ENCODE measurements around the gene PLP2. TPM values are rescaled to one million over a fixed set of nuclear protein-coding genes. Genes with fewer than 3 reads are reported as not detected.
"Not testable (repeated sequence)": the region's sequence is repeated elsewhere in the genome, so short reads cannot be mapped to it uniquely, and the experiment has no call there.

The PLP2 gene
- total RNA-seq, 6 experiments from 2014 or later, result 7.4 to 24.4 (median 14.5) TPM

- H3K27me3 ChIP-seq, result no peaks in the 10 kb centered on the region
- intact Hi-C loops (cut with DNase I), result no loop called here
- H3K27ac ChIP-seq, result no peak overlapping the region
- WGBS (ENCODE audit: insufficient coverage, low coverage, low lambda C conversion rate, missing lambda C conversion rate), result 67% methylated on average over 1 of the region's 1 CpG
- H3K36me3 ChIP-seq, result no peaks in the 10 kb centered on the region
- TF ChIP-seq POLR2A (IDR thresholded peaks at IDR 0.05), result no peak
- no peak for TF ChIP-seq CTCF (IDR thresholded peaks at IDR 0.05)
- H3K9me3 ChIP-seq, result no peaks in the 10 kb centered on the region
- ATAC-seq, result no peak
- DNase-seq, result no peak
- H3K4me3 ChIP-seq, result no peak overlapping the region
- no peaks in the 10 kb centered on the region for H3K4me1 ChIP-seq
Measured at GRCh38 chrX:49133759-49134158, 37.9 kb upstream of the PLP2 start.

GRCh38 chrX:49137492-49137891 is 34.2 kb upstream of the PLP2 start:
- intact Hi-C loops (cut with DNase I), result no loop called here
- H3K4me3 ChIP-seq, result no peak overlapping the region
- 73% methylated on average over 1 of the region's 1 CpG for WGBS (ENCODE audit: insufficient coverage, low coverage, low lambda C conversion rate, missing lambda C conversion rate)
- no peaks in the 10 kb centered on the region for H3K36me3 ChIP-seq
- no peaks in the 10 kb centered on the region for H3K4me1 ChIP-seq
- H3K9me3 ChIP-seq, result no peaks in the 10 kb centered on the region
- H3K27ac ChIP-seq, result no peak overlapping the region
- DNase-seq, result peak in 1 of 3 donors; percentile 33
- ATAC-seq, result peak in 1 of 4 donors; percentile 54
- no peak for TF ChIP-seq POLR2A (IDR thresholded peaks at IDR 0.05)
- no peak for TF ChIP-seq CTCF (IDR thresholded peaks at IDR 0.05)
- no peaks in the 10 kb centered on the region for H3K27me3 ChIP-seq

DNA sequence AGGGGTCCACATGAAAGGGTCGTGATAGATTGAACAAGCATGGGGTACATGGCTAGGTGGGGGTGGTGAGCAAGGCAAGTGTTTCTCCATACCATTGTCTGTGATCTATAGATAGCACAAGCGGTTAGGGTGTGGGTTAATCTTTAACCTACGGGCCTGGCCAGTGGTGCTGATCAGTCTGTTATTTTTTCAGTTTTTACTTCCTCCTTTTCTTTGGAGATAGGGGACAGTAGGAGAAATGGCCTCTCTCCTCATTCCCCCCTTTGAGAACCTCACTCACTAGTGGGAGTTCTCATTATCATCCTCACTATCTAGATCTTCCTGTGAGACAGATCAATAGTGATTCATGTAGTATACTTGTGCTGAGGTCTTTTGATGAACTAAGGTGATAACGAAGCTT is 32.0 kb upstream of the PLP2 start:
- intact Hi-C loops (cut with DNase I), result no loop called here
- TF ChIP-seq CTCF (IDR thresholded peaks at IDR 0.05), result no peak
- TF ChIP-seq POLR2A (IDR thresholded peaks at IDR 0.05), result no peak
- H3K4me1 ChIP-seq, result no peaks in the 10 kb centered on the region
- no peak overlapping the region for H3K4me3 ChIP-seq
- DNase-seq (no peak), ATAC-seq (peak in 1 of 4 donors; percentile 53)
- WGBS (ENCODE audit: insufficient coverage, low coverage, low lambda C conversion rate, missing lambda C conversion rate), result 51% methylated on average over 4 of the region's 4 CpGs
- no peak overlapping the region for H3K27ac ChIP-seq
- no peaks in the 10 kb centered on the region for H3K36me3 ChIP-seq
- H3K9me3 ChIP-seq, result no peaks in the 10 kb centered on the region
- no peaks in the 10 kb centered on the region for H3K27me3 ChIP-seq

DNA sequence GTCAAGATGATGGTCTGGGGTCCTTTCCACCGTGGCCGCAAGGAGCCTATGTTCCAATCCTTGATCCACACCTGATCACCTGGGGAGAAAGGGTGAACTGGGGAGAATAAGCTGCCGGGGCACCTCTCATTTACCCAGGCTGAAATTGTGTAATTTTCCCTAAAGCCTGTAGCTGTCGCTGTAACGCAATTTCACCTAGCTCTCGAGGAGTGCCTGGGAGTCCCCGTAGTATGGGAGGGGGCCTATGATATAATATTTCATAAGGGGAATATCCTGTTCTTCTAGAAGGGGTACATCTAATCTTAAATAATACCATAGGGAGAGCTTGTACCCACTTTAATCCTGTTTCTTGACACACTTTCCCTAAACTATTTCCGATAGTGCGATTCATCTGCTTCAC is 29.4 kb upstream of the PLP2 start:
- H3K27ac ChIP-seq; H3K4me1 ChIP-seq; H3K9me3 ChIP-seq; DNase-seq; H3K27me3 ChIP-seq; intact Hi-C loops (cut with DNase I); H3K4me3 ChIP-seq; ATAC-seq; H3K36me3 ChIP-seq: not testable (repeated sequence)
- 26% methylated on average over 7 of the region's 9 CpGs for WGBS (ENCODE audit: insufficient coverage, low coverage, low lambda C conversion rate, missing lambda C conversion rate)
- peak; percentile 30 to 54 (median 43) for TF ChIP-seq CTCF (IDR thresholded peaks at IDR 0.05)

DNA sequence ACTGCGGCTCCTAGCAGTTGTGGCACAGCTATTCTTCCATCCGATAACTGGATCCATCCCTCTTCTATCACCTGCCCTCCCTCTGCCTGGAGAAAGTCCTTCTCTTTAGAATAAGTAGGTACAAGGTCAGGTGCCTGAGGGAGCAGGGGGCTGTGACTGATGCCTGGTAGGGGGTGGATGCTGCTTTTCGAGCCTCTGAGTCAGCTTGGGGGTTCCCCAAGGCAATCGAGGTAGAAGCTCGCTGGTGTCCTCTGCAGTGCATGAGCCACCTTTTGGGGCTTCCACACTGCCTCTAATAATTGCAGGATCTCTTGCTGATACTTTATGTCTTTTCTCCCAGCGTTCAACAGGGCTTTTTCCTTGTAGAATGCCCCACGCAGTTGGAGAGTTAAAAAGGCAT is 28.5 kb upstream of the PLP2 start:
- H3K27me3 ChIP-seq; H3K4me1 ChIP-seq; H3K27ac ChIP-seq; H3K9me3 ChIP-seq; H3K4me3 ChIP-seq; H3K36me3 ChIP-seq; intact Hi-C loops (cut with DNase I); ATAC-seq: not testable (repeated sequence)
- WGBS (ENCODE audit: insufficient coverage, low coverage, low lambda C conversion rate, missing lambda C conversion rate), result 90% methylated on average over 2 of the region's 7 CpGs
- peak in 1 of 3 donors; percentile 16 for DNase-seq

Measured in right lobe of liver (tissue), 6 donors.